ENCODE data around the gene FLAD1.

- TF ChIP-seq POLR2AphosphoS5 (IDR thresholded peaks at IDR 0.05): no peak
- no peak for TF ChIP-seq CTCF (IDR thresholded peaks at IDR 0.05)
- TF ChIP-seq POLR2A (IDR thresholded peaks at IDR 0.05): no peak
These were observed 26.6 kb upstream of the FLAD1 start for GRCh38 chr1:154956544-154956941.
